Ishikawa (cell line): Measurements from ENCODE around the gene PEAK1.

Experiments
- CEBPB ChIP-seq: IDR thresholded peaks from 2 replicates; pipeline ENCODE4 v1.6.1; 2012
- CREB1 ChIP-seq: IDR thresholded peaks from 2 replicates; pipeline ENCODE4 v1.6.1; 2012; ENCODE audit warnings: low read depth
- EP300 ChIP-seq: IDR thresholded peaks from 2 replicates; pipeline ENCODE4 v1.6.1; 2012; ENCODE audit warnings: borderline replicate concordance
- MAX ChIP-seq: IDR thresholded peaks from 2 replicates; pipeline ENCODE4 v1.6.1; 2012
- NFIC ChIP-seq: IDR thresholded peaks from 2 replicates; pipeline ENCODE4 v1.6.1; 2012
- REST ChIP-seq: IDR thresholded peaks from 2 replicates; pipeline ENCODE4 v1.6.1; 2012; ENCODE audit warnings: low read depth, mild to moderate bottlenecking
- TEAD4 ChIP-seq: IDR thresholded peaks from 2 replicates; pipeline ENCODE4 v1.6.1; 2012
- USF1 ChIP-seq: IDR thresholded peaks from 2 replicates; pipeline ENCODE4 v1.6.1; 2012
- YY1 ChIP-seq: IDR thresholded peaks from 2 replicates; pipeline ENCODE4 v1.6.1; 2012; ENCODE audit warnings: low read depth
- ZBTB7A ChIP-seq: IDR thresholded peaks from 2 replicates; pipeline ENCODE4 v1.6.1; 2012; ENCODE audit warnings: low read depth

- TF ChIP-seq NFIC (peak; percentile 95), MAX (peak; percentile 68), CEBPB (no peak), REST (no peak), TEAD4 (no peak), EP300 (no peak), ZBTB7A (peak; percentile 54; the same call in 1 of the 2 replicates), YY1 (peak; percentile 80), USF1 (0 out of 2 replicates have a peak, but pooled peaks have one; percentile 10), CREB1 (no peak)
Observed at GRCh38 chr15:77070495-77071304, 349.2 kb downstream of the PEAK1 start, which contains the start of gene TSPAN3.
